ENCODE data around the gene NLGN1. TPM values are rescaled to one million over a fixed set of nuclear protein-coding genes. Genes with fewer than 3 reads are reported as not detected.
"Not testable (repeated sequence)": the region's sequence is repeated elsewhere in the genome, so short reads cannot be mapped to it uniquely, and the experiment has no call there.

Gene NLGN1
- total RNA-seq = 10 to 100 TPM; 12.9 to 20.9 (median 18.0) TPM

GRCh38 chr3:173397161-173398110 lies at the start of gene NLGN1:
Gene NLGN1, plus strand, starts transcription at chr3:173397744.
- peak within 1 kb of the TSS; percentile 77 to 89 (median 84) for H3K4me3 ChIP-seq
- TF ChIP-seq POLR2A (IDR thresholded peaks at IDR 0.05; ENCODE audit: low read depth) = peak; percentile 20
- peak; percentile 3 to 60 for TF ChIP-seq POLR2AphosphoS5 (IDR thresholded peaks at IDR 0.05)
- TF ChIP-seq CTCF (IDR thresholded peaks at IDR 0.05) = peak in 2 of 3 experiments; percentile 9 to 30
- no peak for TF ChIP-seq EP300 (IDR thresholded peaks at IDR 0.05)
- H3K27ac ChIP-seq (replicated peaks in 1 of 4) = peak within 1 kb of the TSS; percentile 89 to 94 (median 92)
- no peak for DNase-seq (ENCODE audit: extremely low spot score)
- under 1% methylated on average over 54 of the region's 70 CpGs for WGBS
- intact Hi-C loops (cut with DNase I) = no loop called here
- H3K27me3 ChIP-seq = no peaks in the 10 kb centered on the region
- peaks cover 0 to 34% (median 26%) of the 10 kb centered on the region in 4 donors for H3K4me1 ChIP-seq
- H3K36me3 ChIP-seq = no peaks in the 10 kb centered on the region
- no peaks in the 10 kb centered on the region for H3K9me3 ChIP-seq

DNA sequence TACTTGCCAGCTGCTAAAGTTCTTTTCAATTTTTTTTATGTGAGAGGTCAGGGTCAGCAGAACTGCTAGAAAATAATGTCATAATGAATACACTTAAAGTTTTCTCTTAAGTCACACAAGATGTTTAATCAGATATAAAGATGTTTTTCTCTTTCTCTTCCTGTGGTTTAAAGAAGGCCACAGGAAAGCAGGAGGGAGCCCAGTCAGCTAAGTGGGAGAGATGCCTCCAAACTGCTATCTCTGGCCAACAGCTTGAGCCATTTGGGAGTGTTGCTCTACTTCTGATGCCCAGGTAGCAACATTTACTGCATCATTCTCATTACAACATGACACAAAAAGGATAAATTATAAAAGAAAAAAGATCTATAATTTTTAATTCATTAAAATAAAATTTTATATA lies 45.7 kb upstream of the NLGN1 start:
- H3K4me1 ChIP-seq = no peaks in the 10 kb centered on the region
- no peak for TF ChIP-seq CTCF (IDR thresholded peaks at IDR 0.05)
- TF ChIP-seq EP300 (IDR thresholded peaks at IDR 0.05) = no peak
- TF ChIP-seq POLR2A (IDR thresholded peaks at IDR 0.05; ENCODE audit: low read depth) = no peak
- no peak for TF ChIP-seq POLR2AphosphoS5 (IDR thresholded peaks at IDR 0.05)
- intact Hi-C loops (cut with DNase I) = no loop called here
- peaks cover 0 to 12% (median 7%) of the 10 kb centered on the region in 4 donors for H3K9me3 ChIP-seq
- no peaks in the 10 kb centered on the region for H3K27me3 ChIP-seq
- H3K27ac ChIP-seq (replicated peaks in 1 of 4) = no peak overlapping the region
- H3K36me3 ChIP-seq = no peaks in the 10 kb centered on the region
- no peak overlapping the region for H3K4me3 ChIP-seq
- no peak for DNase-seq (ENCODE audit: extremely low spot score)

- H3K27me3 ChIP-seq; intact Hi-C loops (cut with DNase I); H3K4me1 ChIP-seq; H3K4me3 ChIP-seq; H3K36me3 ChIP-seq; H3K27ac ChIP-seq (replicated peaks in 1 of 4); DNase-seq (ENCODE audit: extremely low spot score): not testable (repeated sequence)
- H3K9me3 ChIP-seq = peaks cover 0 to 12% (median 7%) of the 10 kb centered on the region in 4 donors
- WGBS = 55% methylated on average over 2 of the region's 2 CpGs
Observed at GRCh38 chr3:173353137-173353536, 44.4 kb upstream of the NLGN1 start.

DNA sequence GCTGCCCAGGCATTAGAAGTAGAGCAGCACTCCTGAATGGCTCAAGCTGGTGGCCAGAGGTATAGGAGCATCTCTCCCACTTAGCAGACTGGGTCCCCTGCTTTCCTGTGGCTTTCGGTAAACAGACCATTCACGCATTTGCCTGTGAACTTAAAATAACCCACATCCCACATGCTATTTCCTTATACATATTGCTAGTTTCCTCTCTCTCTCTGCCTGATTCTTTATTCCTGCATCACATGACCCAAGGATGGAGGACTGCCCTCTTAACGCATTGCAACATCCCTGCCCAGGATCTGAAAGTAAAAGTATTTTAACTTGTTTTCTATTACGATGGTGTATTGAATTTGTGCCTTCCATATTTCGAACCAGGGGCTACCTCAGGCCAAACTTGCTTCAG lies 43.4 kb upstream of the NLGN1 start:
- Histone ChIP-seq H3K4me3 (no peak overlapping the region), H3K27ac (replicated peaks in 1 of 4) (no peak overlapping the region), H3K36me3 (no peaks in the 10 kb centered on the region), H3K4me1 (no peaks in the 10 kb centered on the region), H3K27me3 (no peaks in the 10 kb centered on the region), H3K9me3 (peaks cover 0 to 12% (median 7%) of the 10 kb centered on the region in 4 donors)
- WGBS = 69% methylated on average over 5 of the region's 5 CpGs
- no peak for DNase-seq (ENCODE audit: extremely low spot score)
- intact Hi-C loops (cut with DNase I) = no loop called here
- TF ChIP-seq EP300 (IDR thresholded peaks at IDR 0.05) (no peak), CTCF (IDR thresholded peaks at IDR 0.05) (no peak), POLR2AphosphoS5 (IDR thresholded peaks at IDR 0.05) (no peak), POLR2A (IDR thresholded peaks at IDR 0.05; ENCODE audit: low read depth) (no peak)

- Histone ChIP-seq H3K27ac (replicated peaks in 1 of 4) (no peak overlapping the region), H3K4me1 (no peaks in the 10 kb centered on the region), H3K4me3 (no peak overlapping the region), H3K9me3 (no peaks in the 10 kb centered on the region), H3K36me3 (no peaks in the 10 kb centered on the region), H3K27me3 (no peaks in the 10 kb centered on the region)
- WGBS = 57% methylated on average over 3 of the region's 3 CpGs
- DNase-seq (ENCODE audit: extremely low spot score) = no peak
- TF ChIP-seq POLR2A (IDR thresholded peaks at IDR 0.05; ENCODE audit: low read depth) (no peak), CTCF (IDR thresholded peaks at IDR 0.05) (peak; percentile 64 to 81 (median 80)), POLR2AphosphoS5 (IDR thresholded peaks at IDR 0.05) (no peak), EP300 (IDR thresholded peaks at IDR 0.05) (no peak)
- intact Hi-C loops (cut with DNase I) = loop anchor here (2.0 to 5.0 kb wide), 2 partner anchors 40 to 181 kb away; no protein-coding TSS in a partner anchor
Observed at GRCh38 chr3:173371848-173372487, 25.6 kb upstream of the NLGN1 start.
